ENCODE results near the gene CTNNBL1. TPM values are rescaled to one million over a fixed set of nuclear protein-coding genes. Genes with fewer than 3 reads are reported as not detected.
"Not testable (repeated sequence)": the region's sequence is repeated elsewhere in the genome, so short reads cannot be mapped to it uniquely, and the experiment has no call there.

CTNNBL1 gene
- total RNA-seq, 1 donor from 2014 or later = 58.0 TPM

DNA sequence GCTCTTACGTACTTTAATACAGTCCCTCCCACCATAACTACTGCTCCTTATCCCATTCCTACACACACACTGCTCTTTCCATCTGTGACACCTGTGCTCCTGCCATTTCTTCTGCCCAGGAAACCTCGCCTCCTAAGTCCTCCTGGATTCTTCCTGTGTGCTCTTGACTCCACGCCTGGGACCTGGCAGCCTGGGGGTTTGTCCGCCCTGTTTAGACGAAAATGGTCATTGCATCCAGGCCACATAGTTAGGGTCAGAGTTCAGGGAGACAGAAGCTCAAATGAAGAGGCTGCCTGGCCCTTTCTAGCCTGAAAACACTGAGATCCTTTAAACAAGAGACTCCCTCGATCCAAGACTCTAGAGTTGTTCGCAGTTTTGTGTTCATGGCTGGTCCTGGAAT lies 17.4 kb upstream of the CTNNBL1 start:
- Mint-ChIP-seq H3K9me3 (ENCODE audit: unreplicated experiment) (peaks cover 5% of the 10 kb centered on the region), H3K27me3 (ENCODE audit: unreplicated experiment) (no peaks in the 10 kb centered on the region), H3K4me3 (ENCODE audit: unreplicated experiment) (no peak overlapping the region)

DNA sequence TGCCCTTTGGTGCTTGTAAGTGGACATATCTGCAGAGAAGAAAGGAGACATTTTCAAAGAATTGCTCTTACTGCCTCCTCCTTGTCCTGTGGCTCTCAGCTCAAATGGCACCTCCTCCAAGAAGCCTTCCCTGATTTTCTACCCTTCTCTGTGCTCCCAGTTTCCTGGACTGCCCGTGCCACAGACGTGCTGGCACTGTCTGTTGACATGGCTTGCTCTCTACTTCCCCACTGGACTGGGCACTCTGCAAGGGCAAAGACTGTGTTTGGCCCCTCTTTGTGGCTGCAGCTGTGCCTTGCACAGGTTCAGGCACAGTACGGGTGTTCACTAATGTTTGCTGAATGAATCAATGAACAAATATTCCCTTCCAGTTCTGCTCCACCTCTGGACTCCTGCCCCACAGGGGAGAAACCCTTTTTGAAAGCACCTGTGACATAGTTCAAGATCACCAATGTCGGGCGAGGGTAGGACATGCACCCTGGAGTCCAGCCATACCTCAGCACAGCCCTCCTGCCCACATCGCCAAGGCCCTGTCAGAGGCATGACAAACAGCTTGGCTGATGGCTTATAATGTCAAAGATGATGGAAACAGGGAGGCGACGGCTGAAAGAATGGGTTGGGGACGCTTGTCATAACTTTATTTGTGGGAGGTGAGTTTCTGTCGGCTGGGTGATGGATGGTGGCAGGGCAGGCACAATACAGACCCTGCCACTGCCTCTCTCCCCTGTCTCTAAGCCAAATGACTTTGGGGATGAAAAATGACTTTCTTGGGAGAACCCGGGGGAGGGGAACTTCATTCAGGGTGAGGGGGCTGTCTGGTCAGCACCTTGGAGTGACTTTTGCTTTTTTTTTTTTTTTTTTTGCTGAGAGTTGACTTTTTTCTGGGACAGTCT lies 15.6 kb upstream of the CTNNBL1 start:
- no peak overlapping the region for H3K4me3 Mint-ChIP-seq (ENCODE audit: unreplicated experiment)
- no peak overlapping the region for H3K27ac Mint-ChIP-seq (ENCODE audit: unreplicated experiment)
- H3K9me3 Mint-ChIP-seq (ENCODE audit: unreplicated experiment) = peaks cover 5% of the 10 kb centered on the region
- H3K36me3 Mint-ChIP-seq (ENCODE audit: unreplicated experiment) = no peaks in the 10 kb centered on the region
- peaks cover 3% of the 10 kb centered on the region for H3K27me3 Mint-ChIP-seq (ENCODE audit: unreplicated experiment)
- DNase-seq = no peak
- TF ChIP-seq, protein P1, sequence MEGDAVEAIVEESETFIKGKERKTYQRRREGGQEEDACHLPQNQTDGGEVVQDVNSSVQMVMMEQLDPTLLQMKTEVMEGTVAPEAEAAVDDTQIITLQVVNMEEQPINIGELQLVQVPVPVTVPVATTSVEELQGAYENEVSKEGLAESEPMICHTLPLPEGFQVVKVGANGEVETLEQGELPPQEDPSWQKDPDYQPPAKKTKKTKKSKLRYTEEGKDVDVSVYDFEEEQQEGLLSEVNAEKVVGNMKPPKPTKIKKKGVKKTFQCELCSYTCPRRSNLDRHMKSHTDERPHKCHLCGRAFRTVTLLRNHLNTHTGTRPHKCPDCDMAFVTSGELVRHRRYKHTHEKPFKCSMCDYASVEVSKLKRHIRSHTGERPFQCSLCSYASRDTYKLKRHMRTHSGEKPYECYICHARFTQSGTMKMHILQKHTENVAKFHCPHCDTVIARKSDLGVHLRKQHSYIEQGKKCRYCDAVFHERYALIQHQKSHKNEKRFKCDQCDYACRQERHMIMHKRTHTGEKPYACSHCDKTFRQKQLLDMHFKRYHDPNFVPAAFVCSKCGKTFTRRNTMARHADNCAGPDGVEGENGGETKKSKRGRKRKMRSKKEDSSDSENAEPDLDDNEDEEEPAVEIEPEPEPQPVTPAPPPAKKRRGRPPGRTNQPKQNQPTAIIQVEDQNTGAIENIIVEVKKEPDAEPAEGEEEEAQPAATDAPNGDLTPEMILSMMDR (IDR thresholded peaks at IDR 0.05; ENCODE audit: partially characterized antibody, unreplicated experiment) = no peak
- H3K4me1 Mint-ChIP-seq (ENCODE audit: low read depth, unreplicated experiment) = peaks cover 14% of the 10 kb centered on the region

More for the DNA sequence above, 17.4 kb upstream of the CTNNBL1 start:
- TF ChIP-seq, protein P1 (IDR thresholded peaks at IDR 0.05; ENCODE audit: partially characterized antibody, unreplicated experiment) = no peak
- Mint-ChIP-seq H3K36me3 (ENCODE audit: unreplicated experiment) (no peaks in the 10 kb centered on the region), H3K4me1 (ENCODE audit: low read depth, unreplicated experiment) (peaks cover 15% of the 10 kb centered on the region), H3K27ac (ENCODE audit: unreplicated experiment) (no peak overlapping the region)
- no peak for DNase-seq

DNA sequence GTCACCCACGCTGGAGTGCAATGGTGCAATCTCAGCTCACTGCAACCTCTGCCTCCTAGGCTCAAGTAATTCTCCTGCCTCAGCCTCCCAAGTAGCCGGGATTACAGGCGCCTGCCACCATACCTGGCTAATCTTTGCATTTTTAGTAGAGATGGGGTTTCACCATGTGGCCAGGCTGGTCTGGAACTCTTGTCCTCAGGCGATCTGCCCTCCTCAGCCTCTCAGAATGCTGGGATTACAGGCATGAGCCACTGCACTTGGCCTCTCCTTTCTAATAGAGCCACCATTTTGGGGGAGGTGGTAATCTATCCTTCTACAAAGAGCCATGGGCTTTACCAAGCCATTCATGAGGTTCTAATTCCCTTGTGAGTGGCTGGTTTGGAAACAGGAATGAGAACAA lies 14.1 kb upstream of the CTNNBL1 start:
- not testable (repeated sequence) for H3K4me1 Mint-ChIP-seq (ENCODE audit: low read depth, unreplicated experiment); H3K9me3 Mint-ChIP-seq (ENCODE audit: unreplicated experiment); H3K4me3 Mint-ChIP-seq (ENCODE audit: unreplicated experiment); H3K27ac Mint-ChIP-seq (ENCODE audit: unreplicated experiment); H3K36me3 Mint-ChIP-seq (ENCODE audit: unreplicated experiment); DNase-seq; H3K27me3 Mint-ChIP-seq (ENCODE audit: unreplicated experiment)

DNA sequence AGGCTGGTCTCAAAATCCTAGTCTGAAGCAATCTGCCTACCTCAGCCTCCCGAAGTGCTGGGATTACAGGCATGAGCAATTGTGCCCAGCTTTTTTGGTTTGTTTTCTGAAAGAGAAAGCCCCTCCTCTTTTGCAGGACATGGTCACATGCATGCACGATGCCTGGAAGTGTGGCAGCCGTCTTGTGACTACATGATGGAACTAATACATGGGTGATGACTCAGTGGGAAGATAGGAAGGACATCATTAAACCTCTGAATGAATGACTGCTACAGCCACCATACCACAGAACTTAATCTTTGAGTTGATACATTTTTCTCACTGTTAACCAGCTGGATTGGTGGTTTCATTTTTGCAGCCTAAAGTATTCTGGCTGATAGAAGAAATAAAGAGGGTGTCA lies 13.4 kb upstream of the CTNNBL1 start:
- Mint-ChIP-seq H3K4me1 (ENCODE audit: low read depth, unreplicated experiment) (peaks cover 8% of the 10 kb centered on the region), H3K9me3 (ENCODE audit: unreplicated experiment) (peaks cover 2% of the 10 kb centered on the region), H3K27me3 (ENCODE audit: unreplicated experiment) (peaks cover 6% of the 10 kb centered on the region), H3K4me3 (ENCODE audit: unreplicated experiment) (no peak overlapping the region), H3K27ac (ENCODE audit: unreplicated experiment) (no peak overlapping the region), H3K36me3 (ENCODE audit: unreplicated experiment) (no peaks in the 10 kb centered on the region)
- TF ChIP-seq, protein P1 (IDR thresholded peaks at IDR 0.05; ENCODE audit: partially characterized antibody, unreplicated experiment) = no peak
- DNase-seq = no peak

DNA sequence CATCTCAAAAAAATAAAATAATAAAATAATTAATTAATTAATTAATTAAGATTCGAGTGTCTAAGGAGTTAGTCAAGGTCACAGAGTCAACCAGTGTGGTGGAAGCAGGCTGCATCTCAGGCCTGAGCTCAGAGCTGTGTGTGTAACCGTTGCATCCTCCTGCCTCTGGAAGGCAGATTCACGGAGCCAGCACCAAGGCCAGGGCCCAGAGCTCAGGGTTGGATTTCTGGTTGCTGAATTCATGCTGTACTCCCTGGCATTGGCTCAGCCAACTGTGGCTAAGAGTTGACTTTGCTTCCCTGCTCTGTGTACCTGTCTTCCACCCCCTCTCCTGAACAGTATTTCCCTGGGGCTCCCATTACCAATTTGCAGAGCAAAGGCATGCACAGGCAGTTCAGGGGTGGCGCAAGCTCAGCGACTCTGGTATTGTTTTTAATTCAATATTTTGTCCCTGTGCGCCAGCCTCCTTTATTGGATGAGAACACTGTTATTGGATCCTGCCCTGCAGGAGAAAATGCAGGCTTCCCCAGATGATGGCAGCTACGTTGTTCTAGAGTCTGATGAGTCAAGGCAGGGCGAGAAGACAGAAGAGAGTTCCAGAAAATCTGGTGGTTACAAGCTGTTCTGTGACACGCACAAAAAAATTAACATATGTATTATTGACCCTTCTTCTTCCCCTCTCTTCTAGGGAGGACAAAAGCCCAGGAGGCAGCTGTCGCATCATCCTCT lies 12.3 kb upstream of the CTNNBL1 start:
- TF ChIP-seq, protein P1 (IDR thresholded peaks at IDR 0.05; ENCODE audit: partially characterized antibody, unreplicated experiment) = no peak

DNA sequence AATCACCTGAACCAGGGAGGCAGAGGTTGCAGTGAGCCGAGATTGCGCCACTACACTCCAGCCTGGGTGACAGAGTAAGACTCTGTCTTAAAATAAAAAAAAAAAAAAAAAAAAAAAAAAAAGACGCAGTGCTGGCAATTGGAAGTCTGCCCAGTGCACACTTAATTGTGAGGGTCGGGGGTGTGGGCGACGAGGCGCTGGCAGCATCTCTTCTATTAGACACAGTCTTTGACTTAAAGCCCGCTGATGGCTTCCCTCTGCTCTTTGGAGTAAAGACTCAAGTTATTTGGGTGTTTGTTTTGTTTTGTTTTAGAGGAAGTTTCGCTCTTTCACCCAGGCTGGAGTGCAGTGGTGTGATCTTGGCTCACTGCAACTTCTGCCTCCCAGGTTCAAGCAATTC lies 10.7 kb upstream of the CTNNBL1 start:
- H3K4me3 Mint-ChIP-seq (ENCODE audit: unreplicated experiment); H3K27me3 Mint-ChIP-seq (ENCODE audit: unreplicated experiment); H3K27ac Mint-ChIP-seq (ENCODE audit: unreplicated experiment); H3K4me1 Mint-ChIP-seq (ENCODE audit: low read depth, unreplicated experiment); H3K36me3 Mint-ChIP-seq (ENCODE audit: unreplicated experiment); H3K9me3 Mint-ChIP-seq (ENCODE audit: unreplicated experiment); DNase-seq: not testable (repeated sequence)

More for the DNA sequence above, 12.3 kb upstream of the CTNNBL1 start:
- Mint-ChIP-seq H3K4me3 (ENCODE audit: unreplicated experiment) (no peak overlapping the region), H3K36me3 (ENCODE audit: unreplicated experiment) (no peaks in the 10 kb centered on the region), H3K27me3 (ENCODE audit: unreplicated experiment) (peaks cover 6% of the 10 kb centered on the region), H3K9me3 (ENCODE audit: unreplicated experiment) (peaks cover 2% of the 10 kb centered on the region), H3K4me1 (ENCODE audit: low read depth, unreplicated experiment) (peaks cover 8% of the 10 kb centered on the region), H3K27ac (ENCODE audit: unreplicated experiment) (no peak overlapping the region)
- DNase-seq = no peak

Measured in glutamatergic neuron (in vitro differentiated cells).